WI38 (cell line): ENCODE data around the gene FAM43B.

ENCODE experiments used
- H3K4me3 ChIP-seq: 2 replicates; pipeline ENCODE4 v1.5.1; 2011; ENCODE audit warnings: low read depth, mild to moderate bottlenecking, control low read depth, low read length
- TF ChIP-seq, protein P1 (sequence below): IDR thresholded peaks from 2 replicates; pipeline ENCODE4 v1.5.1; 2012; ENCODE audit warnings: low read depth, mild to moderate bottlenecking, control low read depth, low read length

FAM43B gene

GRCh38 chr1:20521960-20522861 lies 30.2 kb upstream of the FAM43B start:
- TF ChIP-seq, protein P1, sequence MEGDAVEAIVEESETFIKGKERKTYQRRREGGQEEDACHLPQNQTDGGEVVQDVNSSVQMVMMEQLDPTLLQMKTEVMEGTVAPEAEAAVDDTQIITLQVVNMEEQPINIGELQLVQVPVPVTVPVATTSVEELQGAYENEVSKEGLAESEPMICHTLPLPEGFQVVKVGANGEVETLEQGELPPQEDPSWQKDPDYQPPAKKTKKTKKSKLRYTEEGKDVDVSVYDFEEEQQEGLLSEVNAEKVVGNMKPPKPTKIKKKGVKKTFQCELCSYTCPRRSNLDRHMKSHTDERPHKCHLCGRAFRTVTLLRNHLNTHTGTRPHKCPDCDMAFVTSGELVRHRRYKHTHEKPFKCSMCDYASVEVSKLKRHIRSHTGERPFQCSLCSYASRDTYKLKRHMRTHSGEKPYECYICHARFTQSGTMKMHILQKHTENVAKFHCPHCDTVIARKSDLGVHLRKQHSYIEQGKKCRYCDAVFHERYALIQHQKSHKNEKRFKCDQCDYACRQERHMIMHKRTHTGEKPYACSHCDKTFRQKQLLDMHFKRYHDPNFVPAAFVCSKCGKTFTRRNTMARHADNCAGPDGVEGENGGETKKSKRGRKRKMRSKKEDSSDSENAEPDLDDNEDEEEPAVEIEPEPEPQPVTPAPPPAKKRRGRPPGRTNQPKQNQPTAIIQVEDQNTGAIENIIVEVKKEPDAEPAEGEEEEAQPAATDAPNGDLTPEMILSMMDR: peak; percentile 92
- H3K4me3 ChIP-seq: no peak overlapping the region

DNA sequence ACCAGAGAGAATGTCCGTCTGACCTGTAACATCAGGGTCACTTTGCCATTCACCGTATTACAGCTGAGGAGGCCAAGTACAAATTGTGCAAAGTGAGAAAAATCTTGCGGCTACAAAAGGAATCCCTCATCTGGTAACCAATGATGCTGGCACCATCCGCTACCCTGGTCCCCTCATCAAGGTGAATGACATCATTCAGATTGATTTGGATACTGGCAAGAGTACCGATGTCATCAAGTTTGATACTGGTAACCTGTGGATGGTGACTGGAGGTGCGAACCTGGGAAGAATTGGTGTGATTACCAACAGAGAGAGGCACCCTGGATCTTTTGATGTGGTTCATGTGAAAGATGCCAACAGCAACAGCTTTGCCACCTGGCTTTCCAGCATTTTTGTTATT lies 26.1 kb upstream of the FAM43B start:
- no peak overlapping the region for H3K4me3 ChIP-seq
- TF ChIP-seq, protein P1: no peak

GRCh38 chr1:20528221-20528620 lies 24.2 kb upstream of the FAM43B start:
- TF ChIP-seq, protein P1: no peak
- H3K4me3 ChIP-seq: no peak overlapping the region

DNA sequence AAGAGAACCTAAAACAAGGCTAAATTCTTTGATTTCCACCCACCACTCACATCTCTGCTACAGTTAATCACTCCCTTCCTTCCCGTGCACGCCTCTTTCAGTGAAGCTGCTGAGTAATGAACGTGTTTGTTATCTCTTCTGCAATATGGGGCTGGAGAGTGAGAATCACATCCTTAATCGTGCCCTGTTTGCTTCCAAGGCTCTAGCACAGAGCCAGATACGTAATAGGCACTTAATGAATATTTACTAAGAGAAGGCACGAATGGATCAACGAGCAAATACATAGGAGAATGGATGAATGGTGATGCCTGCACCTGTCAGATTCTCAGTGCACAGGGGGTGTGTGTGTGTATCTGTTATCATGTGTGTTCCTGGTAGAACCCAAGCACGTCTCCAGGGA lies 22.1 kb upstream of the FAM43B start:
- TF ChIP-seq, protein P1: no peak
- H3K4me3 ChIP-seq: no peak overlapping the region

- TF ChIP-seq, protein P1: no peak
- no peak overlapping the region for H3K4me3 ChIP-seq
Measured at GRCh38 chr1:20530901-20531300, 21.5 kb upstream of the FAM43B start.

- no peak overlapping the region for H3K4me3 ChIP-seq
- TF ChIP-seq, protein P1: no peak
Measured at GRCh38 chr1:20533635-20534034, 18.7 kb upstream of the FAM43B start.

- no peak overlapping the region for H3K4me3 ChIP-seq
- TF ChIP-seq, protein P1: no peak
Measured at GRCh38 chr1:20534659-20535417, 17.5 kb upstream of the FAM43B start.
